ENCODE measurements around the gene R3HDM4. TPM values are rescaled to one million over a fixed set of nuclear protein-coding genes. Genes with fewer than 3 reads are reported as not detected.

Gene R3HDM4
- total and polyA plus RNA-seq, 2 donors (not counting 3 experiments of a cell fraction or from before 2014, with no cell fraction given) = 51.8 to 53.9 TPM

- no peak overlapping the region for H2AFZ ChIP-seq (ENCODE audit: low read depth, low read length)
- H3K9me3 ChIP-seq (replicated peaks; ENCODE audit: control insufficient read depth, insufficient read depth, low read length) = no peaks in the 10 kb centered on the region
- FAIRE-seq (no peak), DNase-seq (ENCODE audit: low read depth, low spot score) (no peak)
- BruUV-seq (replicated peaks) = no TSS peak
- H3K27me3 ChIP-seq (ENCODE audit: control insufficient read depth in 2 of 2, insufficient read depth in 2 of 2, low read length in 2 of 2) = no peaks in the 10 kb centered on the region
- no peaks in the 10 kb centered on the region for H3K9me1 ChIP-seq (replicated peaks; ENCODE audit: control insufficient read depth, extremely low read depth, insufficient read depth, low read length)
- H3K4me2 ChIP-seq (ENCODE audit: insufficient read depth, low read length) = no peak overlapping the region
- no peaks in the 10 kb centered on the region for H3K36me3 ChIP-seq (ENCODE audit: control insufficient read depth in 2 of 2, extremely low read depth in 1 of 2, insufficient read depth in 2 of 2, low read length in 2 of 2)
- dilution Hi-C loops (cut with MboI; ENCODE audit: extremely low pct_ligation_motif_present, low sequenced_read_pairs) (no loop called here), intact Hi-C loops (cut with micrococcal nuclease) (loop anchor here (2.0 kb wide), 2 partner anchors 19 to 141 kb away; partner anchors contain the start of genes MED16 and RNU6-9)
- H3K79me2 ChIP-seq (ENCODE audit: control insufficient read depth, insufficient read depth, low read length) = peaks cover 10% of the 10 kb centered on the region
- H3K4me3 ChIP-seq (replicated peaks in 1 of 3; ENCODE audit: insufficient read depth in 1 of 3, low read depth in 1 of 3, low read length in 3 of 3) = no peak overlapping the region
- H3K4me1 ChIP-seq (ENCODE audit: control insufficient read depth, extremely low read depth, insufficient read depth, low read length) = peaks cover 10% of the 10 kb centered on the region
- no peak overlapping the region for H3K9ac ChIP-seq (replicated peaks; ENCODE audit: extremely low read depth, insufficient read depth, low read length)
- CTCF ChIA-PET = interaction anchor here (1.8 kb wide), 1 partner anchor 48 kb away, joined by 5 read pairs; no protein-coding TSS in a partner anchor
- H4K20me1 ChIP-seq (replicated peaks; ENCODE audit: control insufficient read depth, extremely low read depth, insufficient read depth, low read length) = no peaks in the 10 kb centered on the region
- TF ChIP-seq, protein P1, sequence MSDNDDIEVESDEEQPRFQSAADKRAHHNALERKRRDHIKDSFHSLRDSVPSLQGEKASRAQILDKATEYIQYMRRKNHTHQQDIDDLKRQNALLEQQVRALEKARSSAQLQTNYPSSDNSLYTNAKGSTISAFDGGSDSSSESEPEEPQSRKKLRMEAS (IDR thresholded peaks at IDR 0.05; ENCODE audit: insufficient read depth, insufficient read length) = no peak
- TF ChIP-seq JUN (IDR thresholded peaks at IDR 0.05; ENCODE audit: borderline replicate concordance, insufficient read depth, insufficient read length, low read depth) = no peak
- no peak for TF ChIP-seq POLR2A (IDR thresholded peaks at IDR 0.05; ENCODE audit: low read depth, low read length)
- no peak for TF ChIP-seq MYC (IDR thresholded peaks at IDR 0.05; ENCODE audit: low read depth, low read length)
- TF ChIP-seq POLR2AphosphoS5 (IDR thresholded peaks at IDR 0.05; ENCODE audit: insufficient read depth, low read depth, low read length) = no peak
- TF ChIP-seq GATA2 (IDR thresholded peaks at IDR 0.05; ENCODE audit: insufficient read depth, insufficient read length, low read depth, low read length) = no peak
- no peak for TF ChIP-seq FOS (IDR thresholded peaks at IDR 0.05; ENCODE audit: borderline replicate concordance, insufficient read depth, low read length)
- POLR2A ChIA-PET = interaction anchor here (1.5 kb wide), 1 partner anchor 10 kb away, joined by 4 read pairs; no protein-coding TSS in a partner anchor
- H3K27ac ChIP-seq (ENCODE audit: insufficient read depth, low read depth, low read length) = no peak overlapping the region
Observed at GRCh38 chr19:911197-912033, 1.6 kb downstream of the R3HDM4 start.

All from endothelial cell of umbilical vein (primary cell).